ENCODE data around the gene FAM163B.

FAM163B gene

GRCh38 chr9:133597316-133597957 is 11.8 kb downstream of the FAM163B start:
- DNase-seq = no peak

GRCh38 chr9:133595910-133596309 is 13.3 kb downstream of the FAM163B start:
- DNase-seq = no peak

GRCh38 chr9:133594310-133594709 is 14.9 kb downstream of the FAM163B start:
- no peak for DNase-seq

GRCh38 chr9:133593587-133594253 is 15.5 kb downstream of the FAM163B start:
- DNase-seq = no peak

GRCh38 chr9:133592731-133593409 is 16.3 kb downstream of the FAM163B start:
- peak in 1 of 5 experiments; percentile 18 for DNase-seq

- DNase-seq = no peak
Observed at GRCh38 chr9:133591985-133592384, 17.2 kb downstream of the FAM163B start.

GRCh38 chr9:133591116-133591910 is 17.9 kb downstream of the FAM163B start:
- no peak for DNase-seq

GRCh38 chr9:133590231-133590855 is 18.8 kb downstream of the FAM163B start:
- DNase-seq = no peak

- peak in 4 of 5 experiments; percentile 15 to 29 (median 28) for DNase-seq
Observed at GRCh38 chr9:133589454-133590227, 19.5 kb downstream of the FAM163B start.

- DNase-seq = no peak
Observed at GRCh38 chr9:133587466-133587865, 21.7 kb downstream of the FAM163B start.

GRCh38 chr9:133587051-133587450 is 22.1 kb downstream of the FAM163B start:
- no peak for DNase-seq

- no peak for DNase-seq
Observed at GRCh38 chr9:133585481-133586351, 23.5 kb downstream of the FAM163B start.

- no peak for DNase-seq
Observed at GRCh38 chr9:133584559-133585476, 24.4 kb downstream of the FAM163B start.

- DNase-seq = no peak
Observed at GRCh38 chr9:133584167-133584558, 25.0 kb downstream of the FAM163B start.

GRCh38 chr9:133583586-133583985 is 25.6 kb downstream of the FAM163B start:
- no peak for DNase-seq

- no peak for DNase-seq
Observed at GRCh38 chr9:133583111-133583510, 26.1 kb downstream of the FAM163B start.

- DNase-seq = no peak
Observed at GRCh38 chr9:133582501-133583045, 26.6 kb downstream of the FAM163B start.

GRCh38 chr9:133581513-133582343 is 27.5 kb downstream of the FAM163B start:
- DNase-seq = no peak
